B cell (primary cell): ENCODE measurements around the gene SYT2. TPM values are rescaled to one million over a fixed set of nuclear protein-coding genes. Genes with fewer than 3 reads are reported as not detected.

Experiments used
- ATAC-seq: fragments of 200-7000 bp; cut with Tn5 transposase; one replicate; pipeline ENCODE4 v1.10.0; 2021; ENCODE audit warnings: low read depth, mild to moderate bottlenecking, moderate number of reproducible peaks, moderate library complexity
- CTCF ChIA-PET: fragments of 350-600 bp; sonication (Branson Sonifier 250); formaldehyde crosslinking; loops from one replicate; lab custom pipeline; 2021; ENCODE audit warnings: antibody characterized with exemption, inconsistent platforms; lab: Charles Lee
- POLR2A ChIA-PET: fragments of 350-600 bp; sonication (Branson Sonifier 250); formaldehyde crosslinking; loops from one replicate; lab custom pipeline; 2021; ENCODE audit warnings: antibody characterized with exemption; lab: Charles Lee
- DNase-seq: peaks from one replicate; pipeline ENCODE4 v3.0.0; 2013
- H2AFZ ChIP-seq: 2 replicates; pipeline ENCODE4 v1.6.1; 2012; ENCODE audit warnings: mild to moderate bottlenecking, low read depth, low read length; ENCODE audit not compliant: insufficient read depth, poor library complexity, severe bottlenecking
- H3K27ac ChIP-seq, 2 donors: 1 replicate in 1 of 2; 2 replicates in 1 of 2; pipeline ENCODE4 v1.5.1; 2012 to 2013; ENCODE audit warnings: low read length in 2 of 2, mild to moderate bottlenecking in 2 of 2, moderate library complexity in 1 of 2
- H3K27me3 ChIP-seq, 4 experiments: fragments of 200-600 bp in 1 of 4; sonication (generic) in 1 of 4; replicated peaks in 1 of 4; 1 replicate in 2 of 4; 2 replicates in 2 of 4; pipeline versions ENCODE4 v1.6.1 to v1.7.0; 2013 to 2016; ENCODE audit warnings: low read length in 3 of 4, mild to moderate bottlenecking in 2 of 4, mixed read lengths in 1 of 4, moderate library complexity in 1 of 4; ENCODE audit not compliant: insufficient read depth in 4 of 4, control insufficient read depth in 3 of 4; ENCODE audit errors: control extremely low read depth in 1 of 4
- H3K36me3 ChIP-seq, 2 experiments: replicated peaks in 1 of 2; 1 replicate in 1 of 2; 2 replicates in 1 of 2; pipeline versions ENCODE4 v1.6.1 to v1.7.1; 2013; ENCODE audit warnings: low read length in 1 of 2; ENCODE audit not compliant: insufficient read depth in 2 of 2, control insufficient read depth in 1 of 2; ENCODE audit errors: control extremely low read depth in 1 of 2, extremely low read depth in 1 of 2
- H3K4me1 ChIP-seq, 2 donors: fragments of 200-600 bp in 1 of 2; sonication (generic) in 1 of 2; 1 replicate in 1 of 2; 2 replicates in 1 of 2; pipeline versions ENCODE4 v1.5.1 to v1.6.1; 2013 to 2017; ENCODE audit warnings: low read length in 2 of 2; ENCODE audit not compliant: control insufficient read depth in 2 of 2, insufficient read depth in 2 of 2
- H3K4me2 ChIP-seq: replicated peaks from 2 replicates; pipeline ENCODE3; 2012; ENCODE audit warnings: mild to moderate bottlenecking, low read depth, low read length; ENCODE audit not compliant: poor library complexity, severe bottlenecking
- H3K4me3 ChIP-seq, 5 experiments: fragments of 200-600 bp in 1 of 5; sonication (generic) in 1 of 5; 1 replicate in 3 of 5; 2 replicates in 2 of 5; pipeline versions ENCODE4 v1.5.1 to v1.7.0; 2011 to 2016; ENCODE audit warnings: low read length in 4 of 5, mild to moderate bottlenecking in 4 of 5, low read depth in 2 of 5, control low read depth in 1 of 5, moderate library complexity in 1 of 5; ENCODE audit not compliant: insufficient read depth in 1 of 5; ENCODE audit errors: control extremely low read depth in 1 of 5, extremely low read depth in 1 of 5
- H3K79me2 ChIP-seq: fragments of 200-600 bp; sonication (generic); one replicate; pipeline ENCODE4 v1.6.0; 2016; ENCODE audit warnings: low read length; ENCODE audit not compliant: control insufficient read depth, insufficient read depth
- H3K9ac ChIP-seq: fragments of 200-600 bp; sonication (generic); 2 replicates; pipeline ENCODE4 v1.6.1; 2017; ENCODE audit warnings: mild to moderate bottlenecking, low read length, moderate library complexity
- H3K9me3 ChIP-seq, 3 donors: one replicate each; pipeline versions ENCODE4 v1.6.1 to v1.7.1; 2013; ENCODE audit warnings: low read length in 2 of 3; ENCODE audit not compliant: control insufficient read depth in 2 of 3, insufficient read depth in 1 of 3; ENCODE audit errors: control extremely low read depth in 1 of 3
- H4K20me1 ChIP-seq: 2 replicates; pipeline ENCODE4 v1.6.0; 2012; ENCODE audit warnings: mild to moderate bottlenecking, low read length; ENCODE audit not compliant: insufficient read depth, control insufficient read depth, poor library complexity, severe bottlenecking
- H3K27ac Mint-ChIP-seq: one replicate; pipeline ENCODE4 v1.8.0; 2021; ENCODE audit warnings: mixed read lengths
- H3K27me3 Mint-ChIP-seq: one replicate; pipeline ENCODE4 v1.8.0; 2021; ENCODE audit warnings: mixed read lengths
- H3K4me1 Mint-ChIP-seq: one replicate; pipeline ENCODE4 v1.8.0; 2021; ENCODE audit warnings: mixed read lengths
- H3K4me3 Mint-ChIP-seq: one replicate; pipeline ENCODE4 v1.8.0; 2021; ENCODE audit warnings: mixed read lengths
- H3K9me3 Mint-ChIP-seq: one replicate; pipeline ENCODE4 v1.8.0; 2022; ENCODE audit warnings: mixed read lengths; ENCODE audit not compliant: insufficient read depth
- CTCF ChIP-seq: fragments of 200-600 bp; IDR thresholded peaks from one replicate; pipeline ENCODE4 v1.8.0; 2022; ENCODE audit warnings: antibody characterized with exemption, mild to moderate bottlenecking
- EZH2 ChIP-seq: IDR thresholded peaks from 2 replicates; pipeline ENCODE4 v1.6.1; 2012; ENCODE audit warnings: borderline replicate concordance, low read depth, mild to moderate bottlenecking, moderate library complexity, low read length; ENCODE audit not compliant: insufficient read depth, poor library complexity, severe bottlenecking
- WGBS: methylation state at CpG from one replicate; pipeline ENCODE4 v1.1.5; 2013; ENCODE audit warnings: missing lambda C conversion rate; ENCODE audit not compliant: insufficient coverage; 5-methylcytosine and 5-hydroxymethylcytosine counted together
- intact Hi-C: fragments of 100-400 bp; cut with micrococcal nuclease; formaldehyde crosslinking; loops from one replicate; pipeline ENCODE4 v1.10.0; 2022
- polyA plus RNA-seq: library from polyadenylated mRNA; depleted of rRNA; stranded (reverse); fragments of >200 nt; gene quantifications from 2 replicates; pipeline ENCODE4 v1.2.3, GENCODE V29; 2012
- total RNA-seq, 2 donors: library from RNA; stranded (reverse); fragments of 120-200 nt in 1 of 2; gene quantifications; 1 replicate in 1 of 2; 2 replicates in 1 of 2; pipeline versions ENCODE4 v1.2.3 to v1.2.4, GENCODE V29; 2013 to 2022

SYT2 gene
- total and polyA plus RNA-seq, 2 donors (not counting 1 experiment from before 2014, with no cell fraction given) = not detected

- CTCF ChIA-PET = no interaction called here
- no peak for ATAC-seq
- TF ChIP-seq EZH2 = no peak
- no peak for TF ChIP-seq CTCF
- Histone ChIP-seq H3K27ac (no peak overlapping the region), H3K27me3 (peaks cover 0 to 33% (median 9%) of the 10 kb centered on the region in 4 experiments), H3K4me2 (no peak overlapping the region), H3K9ac (no peak overlapping the region), H2AFZ (no peak overlapping the region), H4K20me1 (no peaks in the 10 kb centered on the region), H3K4me1 (no peaks in the 10 kb centered on the region), H3K9me3 (no peaks in the 10 kb centered on the region), H3K79me2 (no peaks in the 10 kb centered on the region), H3K4me3 (no peak overlapping the region), H3K36me3 (no peaks in the 10 kb centered on the region)
- POLR2A ChIA-PET = no interaction called here
- Mint-ChIP-seq H3K4me3 (no peak overlapping the region), H3K4me1 (no peaks in the 10 kb centered on the region), H3K27ac (no peak overlapping the region), H3K27me3 (peaks cover 53% of the 10 kb centered on the region), H3K9me3 (no peaks in the 10 kb centered on the region)
- intact Hi-C loops = no loop called here
- no peak for DNase-seq
- no CpG with 5 or more reads among the region's 2 CpGs for WGBS
Observed at GRCh38 chr1:202684716-202685115, 25.5 kb downstream of the SYT2 start.

- ATAC-seq (no peak), DNase-seq (no peak)
- H3K4me3 Mint-ChIP-seq = no peak overlapping the region
- no peaks in the 10 kb centered on the region for H3K79me2 ChIP-seq
- no peak overlapping the region for H3K4me3 ChIP-seq
- H3K9ac ChIP-seq = no peak overlapping the region
- H4K20me1 ChIP-seq = no peaks in the 10 kb centered on the region
- peaks cover 56% of the 10 kb centered on the region for H3K27me3 Mint-ChIP-seq
- no peaks in the 10 kb centered on the region for H3K4me1 ChIP-seq
- WGBS = 94% methylated on average over 2 of the region's 4 CpGs
- no peak for TF ChIP-seq CTCF
- TF ChIP-seq EZH2 = no peak
- no peaks in the 10 kb centered on the region for H3K36me3 ChIP-seq
- ChIA-PET POLR2A (no interaction called here), CTCF (no interaction called here)
- no peak overlapping the region for H2AFZ ChIP-seq
- no peak overlapping the region for H3K4me2 ChIP-seq
- no peak overlapping the region for H3K27ac Mint-ChIP-seq
- H3K27ac ChIP-seq = no peak overlapping the region
- no peaks in the 10 kb centered on the region for H3K9me3 Mint-ChIP-seq
- intact Hi-C loops = no loop called here
- peaks cover 0 to 29% (median 7%) of the 10 kb centered on the region in 4 experiments for H3K27me3 ChIP-seq
- H3K9me3 ChIP-seq = no peaks in the 10 kb centered on the region
- no peaks in the 10 kb centered on the region for H3K4me1 Mint-ChIP-seq
Observed at GRCh38 chr1:202683029-202683428, 27.2 kb downstream of the SYT2 start.
